ENCODE measurements around the gene PKN2. TPM values are rescaled to one million over a fixed set of nuclear protein-coding genes. Genes with fewer than 3 reads are reported as not detected.

The PKN2 gene
- total and polyA plus RNA-seq, 2 donors (not counting 1 experiment from before 2014, with no cell fraction given): 28.7 to 29.9 TPM

DNA sequence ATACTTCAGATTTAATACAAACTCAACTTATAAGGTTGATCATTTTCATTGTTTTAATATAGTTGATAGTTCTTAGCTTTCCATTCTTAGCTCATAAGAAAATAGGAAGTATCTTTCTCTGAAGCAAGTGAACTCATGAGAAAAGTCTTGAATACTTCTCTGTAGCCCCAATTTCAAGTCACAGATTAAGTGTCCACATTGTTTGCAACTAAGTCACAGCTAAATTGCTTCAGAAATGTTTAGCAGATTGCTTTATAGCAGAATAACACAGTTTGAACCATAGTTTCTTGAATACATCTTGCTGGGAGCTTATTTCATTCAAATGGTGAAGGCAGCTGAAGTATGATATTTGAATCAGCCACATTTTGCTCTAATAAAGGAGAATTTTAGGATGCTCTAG, 10.6 kb upstream of the PKN2 start:
- Histone ChIP-seq H3K79me2 (ENCODE audit: control insufficient read depth, insufficient read depth, low read length) (no peaks in the 10 kb centered on the region), H3K4me1 (ENCODE audit: control insufficient read depth, extremely low read depth, insufficient read depth, low read length) (peaks cover 2% of the 10 kb centered on the region), H3K9ac (ENCODE audit: insufficient read depth, low read length) (no peak overlapping the region), H3K27ac (ENCODE audit: insufficient read depth, low read length) (no peak overlapping the region), H4K20me1 (ENCODE audit: control insufficient read depth, extremely low read depth, insufficient read depth, low read length) (no peaks in the 10 kb centered on the region), H3K27me3 (ENCODE audit: control insufficient read depth, insufficient read depth, low read length) (no peaks in the 10 kb centered on the region), H3K4me2 (ENCODE audit: extremely low read depth, insufficient read depth, low read length) (peak overlapping the region; percentile 10), H3K4me3 (replicated peaks in 1 of 4; ENCODE audit: control extremely low read depth in 1 of 4, insufficient read depth in 1 of 4, low read depth in 3 of 4, low read length in 4 of 4) (no peak overlapping the region), H3K9me3 (ENCODE audit: control insufficient read depth, insufficient read depth, low read depth, low read length) (no peaks in the 10 kb centered on the region), H2AFZ (ENCODE audit: low read length) (no peak overlapping the region), H3K36me3 (ENCODE audit: control insufficient read depth, insufficient read depth, low read length) (no peaks in the 10 kb centered on the region)
- no peak for DNase-seq (ENCODE audit: low read depth in 2 of 2)
- TF ChIP-seq CTCF (conservative IDR thresholded peaks at IDR 0.05 in 1 of 2, IDR thresholded peaks at IDR 0.05 in 1 of 2; ENCODE audit: low read depth in 1 of 2, low read length in 2 of 2) (no peak), EZH2 (IDR thresholded peaks at IDR 0.05; ENCODE audit: low read length, missing control alignments) (no peak)

- no peak overlapping the region for H3K4me3 ChIP-seq (replicated peaks in 1 of 4; ENCODE audit: control extremely low read depth in 1 of 4, insufficient read depth in 1 of 4, low read depth in 3 of 4, low read length in 4 of 4)
- no peak overlapping the region for H3K27ac ChIP-seq (ENCODE audit: insufficient read depth, low read length)
- no peak overlapping the region for H2AFZ ChIP-seq (ENCODE audit: low read length)
- TF ChIP-seq EZH2 (IDR thresholded peaks at IDR 0.05; ENCODE audit: low read length, missing control alignments): no peak
- no peak for TF ChIP-seq CTCF (conservative IDR thresholded peaks at IDR 0.05 in 1 of 2, IDR thresholded peaks at IDR 0.05 in 1 of 2; ENCODE audit: low read depth in 1 of 2, low read length in 2 of 2)
- H3K4me2 ChIP-seq (ENCODE audit: extremely low read depth, insufficient read depth, low read length): no peak overlapping the region
- no peaks in the 10 kb centered on the region for H3K79me2 ChIP-seq (ENCODE audit: control insufficient read depth, insufficient read depth, low read length)
- H3K4me1 ChIP-seq (ENCODE audit: control insufficient read depth, extremely low read depth, insufficient read depth, low read length): peaks cover 2% of the 10 kb centered on the region
- no peak for DNase-seq (ENCODE audit: low read depth in 2 of 2)
- H3K9ac ChIP-seq (ENCODE audit: insufficient read depth, low read length): no peak overlapping the region
- H3K36me3 ChIP-seq (ENCODE audit: control insufficient read depth, insufficient read depth, low read length): no peaks in the 10 kb centered on the region
- H4K20me1 ChIP-seq (ENCODE audit: control insufficient read depth, extremely low read depth, insufficient read depth, low read length): no peaks in the 10 kb centered on the region
- H3K9me3 ChIP-seq (ENCODE audit: control insufficient read depth, insufficient read depth, low read depth, low read length): no peaks in the 10 kb centered on the region
- no peaks in the 10 kb centered on the region for H3K27me3 ChIP-seq (ENCODE audit: control insufficient read depth, insufficient read depth, low read length)
Measured at GRCh38 chr1:88678405-88678804, 5.7 kb upstream of the PKN2 start.

DNA sequence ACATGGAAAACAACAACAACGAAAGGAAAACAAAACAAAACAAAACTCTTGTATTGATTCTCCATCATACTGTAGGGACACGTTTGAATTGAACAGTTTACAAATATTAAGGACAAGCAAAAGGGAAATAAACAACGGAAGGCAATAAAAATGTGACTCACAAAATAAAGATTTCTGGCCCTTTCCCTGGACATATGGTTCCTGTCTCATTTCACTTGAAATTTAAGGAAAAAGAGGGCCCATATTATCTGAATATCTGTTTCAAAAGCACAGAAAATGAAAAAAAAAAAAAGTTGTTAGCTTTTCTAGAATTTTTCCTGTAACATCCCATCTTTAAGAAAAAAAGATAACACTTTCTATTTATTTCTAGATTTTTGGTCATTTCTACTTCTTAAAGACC, 3.6 kb upstream of the PKN2 start:
- H3K9me3 ChIP-seq (ENCODE audit: control insufficient read depth, insufficient read depth, low read depth, low read length): no peaks in the 10 kb centered on the region

More for the DNA sequence above, 3.6 kb upstream of the PKN2 start:
- peak in 1 of 2 donors; percentile 73 for DNase-seq (ENCODE audit: low read depth in 2 of 2)
- Histone ChIP-seq H3K4me3 (replicated peaks in 1 of 4; ENCODE audit: control extremely low read depth in 1 of 4, insufficient read depth in 1 of 4, low read depth in 3 of 4, low read length in 4 of 4) (no peak overlapping the region), H3K36me3 (ENCODE audit: control insufficient read depth, insufficient read depth, low read length) (no peaks in the 10 kb centered on the region), H3K27me3 (ENCODE audit: control insufficient read depth, insufficient read depth, low read length) (no peaks in the 10 kb centered on the region), H3K27ac (ENCODE audit: insufficient read depth, low read length) (no peak overlapping the region), H2AFZ (ENCODE audit: low read length) (no peak overlapping the region), H3K4me2 (ENCODE audit: extremely low read depth, insufficient read depth, low read length) (no peak overlapping the region), H3K79me2 (ENCODE audit: control insufficient read depth, insufficient read depth, low read length) (peaks cover 5% of the 10 kb centered on the region), H3K9ac (ENCODE audit: insufficient read depth, low read length) (no peak overlapping the region), H4K20me1 (ENCODE audit: control insufficient read depth, extremely low read depth, insufficient read depth, low read length) (no peaks in the 10 kb centered on the region), H3K4me1 (ENCODE audit: control insufficient read depth, extremely low read depth, insufficient read depth, low read length) (no peaks in the 10 kb centered on the region)
- TF ChIP-seq CTCF (conservative IDR thresholded peaks at IDR 0.05 in 1 of 2, IDR thresholded peaks at IDR 0.05 in 1 of 2; ENCODE audit: low read depth in 1 of 2, low read length in 2 of 2): no peak
- no peak for TF ChIP-seq EZH2 (IDR thresholded peaks at IDR 0.05; ENCODE audit: low read length, missing control alignments)

Data from fibroblast of lung (primary cell).